CD4-positive, alpha-beta T cell treated with Interferon gamma for 1 hour (primary cell): Measurements from ENCODE around the gene MRPS21.
A peak's percentile ranks its signal among the peaks of the same experiment; 100 is the strongest.

Source experiments
- DNase-seq: peaks from one replicate; pipeline ENCODE4 v3.0.0-alpha.2; 2020

Gene MRPS21

GRCh38 chr1:150293433-150294253, at the start of gene MRPS21:
Gene MRPS21, plus strand, starts transcription at chr1:150293861. Its CDS starts 506 bp downstream, at chr1:150294367.
- DNase-seq: peak; percentile 92

- DNase-seq: no peak
Measured at GRCh38 chr1:150249936-150250335, 43.7 kb upstream of the MRPS21 start.

GRCh38 chr1:150256198-150256553, 37.5 kb upstream of the MRPS21 start:
- DNase-seq: no peak

GRCh38 chr1:150256554-150257341, 36.9 kb upstream of the MRPS21 start:
- no peak for DNase-seq

- no peak for DNase-seq
Measured at GRCh38 chr1:150257624-150258585, 35.8 kb upstream of the MRPS21 start, which contains the start of gene CA14. Gene CA14, plus strand, starts transcription at chr1:150257774. Its CDS starts 355 bp downstream, at chr1:150258129.

DNA sequence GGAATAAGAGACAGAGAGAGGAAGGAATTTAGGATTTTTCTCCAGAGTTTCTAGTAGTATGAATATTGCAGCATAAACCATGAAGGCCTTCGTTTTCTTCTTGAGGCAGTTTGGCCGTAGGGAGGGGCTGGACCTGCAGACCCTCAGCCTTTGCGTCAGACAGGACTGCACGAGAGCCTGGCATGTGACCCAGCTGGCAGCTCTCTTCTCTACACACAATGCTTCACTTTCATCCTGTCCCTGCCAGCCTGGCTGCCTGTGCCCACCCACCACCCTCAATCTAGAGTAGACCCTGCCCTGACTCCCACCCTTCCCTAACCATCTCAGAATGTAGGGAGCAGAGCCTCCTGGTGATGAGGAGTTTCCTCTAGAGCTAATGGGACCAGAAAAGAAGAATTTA, 34.4 kb upstream of the MRPS21 start:
- no peak for DNase-seq

DNA sequence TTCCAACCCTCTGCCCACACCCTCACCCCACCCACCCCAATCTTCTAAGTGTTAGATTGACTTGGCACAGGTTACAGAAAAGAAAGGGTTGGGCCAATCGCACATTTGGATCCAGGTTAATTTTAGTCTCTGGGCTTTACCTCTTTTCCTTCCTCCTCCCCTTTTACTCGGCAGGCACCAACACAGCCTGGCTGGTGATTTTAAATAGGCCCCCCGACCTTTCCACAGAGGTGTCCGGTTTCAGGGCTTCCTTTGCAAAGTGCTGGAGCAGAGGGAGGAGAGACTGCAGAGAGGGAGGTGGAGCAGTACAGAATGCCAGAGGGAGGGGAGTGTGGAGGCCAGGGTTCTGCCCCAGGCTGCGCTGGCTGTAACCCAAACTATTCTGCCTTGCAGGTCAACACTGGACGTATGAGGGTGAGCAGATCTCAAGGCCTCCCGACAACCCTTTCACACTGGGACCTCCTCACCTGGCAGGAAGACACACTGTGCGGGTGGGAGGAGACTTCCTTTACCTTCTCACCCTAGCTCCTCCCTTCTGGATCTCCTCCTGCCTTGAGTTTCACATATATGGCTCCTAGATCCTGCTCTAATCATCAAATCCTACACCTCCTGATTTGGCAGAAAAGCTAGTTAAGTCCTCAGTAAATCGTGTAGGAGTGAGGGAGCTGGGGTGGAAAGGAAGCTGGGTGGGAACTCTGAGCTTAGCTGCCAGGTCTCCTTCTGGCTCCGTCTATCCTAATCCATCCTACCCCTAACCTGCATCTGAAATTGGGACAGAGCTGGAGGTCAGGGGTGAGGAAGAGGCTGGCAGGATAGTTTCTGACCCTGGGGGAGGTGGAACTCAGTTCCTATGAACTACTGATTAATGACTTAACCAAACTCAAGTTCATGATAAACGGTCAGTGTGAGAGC, 33.6 kb upstream of the MRPS21 start:
- DNase-seq: no peak

GRCh38 chr1:150261367-150261766, 32.3 kb upstream of the MRPS21 start:
- no peak for DNase-seq

- DNase-seq: no peak
Measured at GRCh38 chr1:150262388-150263320, 31.0 kb upstream of the MRPS21 start.

- DNase-seq: no peak
Measured at GRCh38 chr1:150263549-150263948, 30.1 kb upstream of the MRPS21 start.

GRCh38 chr1:150267896-150268295, 25.8 kb upstream of the MRPS21 start:
- DNase-seq: no peak

DNA sequence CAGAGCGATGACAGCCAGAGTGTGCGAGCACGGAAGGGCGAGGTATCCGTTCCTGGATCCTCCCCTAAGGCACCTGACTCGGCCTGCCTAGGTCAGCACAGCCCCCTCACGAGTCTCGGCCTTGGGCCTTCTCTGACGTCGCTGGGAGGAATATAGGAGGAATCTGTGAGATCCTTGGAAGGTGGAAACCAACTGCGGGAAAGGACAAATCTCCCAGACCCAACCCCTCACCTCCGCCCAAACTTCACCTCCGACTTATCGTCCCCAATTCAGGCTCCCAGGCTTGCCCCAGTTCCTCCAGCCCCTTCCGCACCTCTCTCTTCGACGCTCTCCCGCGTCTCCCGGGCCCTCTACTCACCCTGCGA, 25.3 kb upstream of the MRPS21 start:
- DNase-seq: peak; percentile 51

DNA sequence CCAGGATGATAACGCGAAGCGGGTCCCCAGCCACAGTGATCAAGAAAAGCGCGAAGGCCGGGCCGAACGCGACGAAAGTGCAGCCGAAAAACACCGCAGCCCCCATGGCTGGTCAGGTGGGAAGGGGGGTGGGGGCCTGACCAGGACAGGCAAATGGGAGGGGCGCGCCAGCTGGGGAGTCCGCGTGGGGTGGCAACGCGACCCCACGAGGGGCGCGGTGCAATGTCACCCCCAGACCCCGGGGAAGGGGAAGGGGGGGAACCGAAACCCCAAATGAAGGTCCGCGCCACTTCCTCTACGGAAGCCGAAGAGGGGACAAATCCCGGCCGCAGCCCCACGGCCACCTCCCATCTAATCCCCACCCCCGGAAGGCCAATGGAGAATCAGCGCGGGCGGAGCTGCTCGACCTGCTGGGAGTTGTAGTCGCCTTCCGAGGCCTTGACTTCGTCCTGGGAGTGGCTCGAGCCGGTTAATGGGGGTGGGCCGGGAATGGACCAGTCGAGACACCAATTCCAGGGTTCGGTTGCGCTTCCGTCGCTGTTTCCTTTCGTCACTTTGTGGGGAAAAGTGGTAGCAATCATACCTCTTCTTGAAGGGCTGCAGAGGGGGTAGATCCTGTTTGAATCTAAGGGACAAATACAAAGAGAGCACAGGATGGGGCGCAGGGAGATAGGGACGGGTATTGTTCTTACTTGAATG, 24.8 kb upstream of the MRPS21 start, which contains the start of gene APH1A:
Gene APH1A, minus strand, starts transcription at position 312 of the 699 bp plus-strand sequence. Its CDS starts 206 bp downstream, at position 106.
- peak; percentile 93 for DNase-seq

- no peak for DNase-seq
Measured at GRCh38 chr1:150269451-150269850, 24.2 kb upstream of the MRPS21 start.

DNA sequence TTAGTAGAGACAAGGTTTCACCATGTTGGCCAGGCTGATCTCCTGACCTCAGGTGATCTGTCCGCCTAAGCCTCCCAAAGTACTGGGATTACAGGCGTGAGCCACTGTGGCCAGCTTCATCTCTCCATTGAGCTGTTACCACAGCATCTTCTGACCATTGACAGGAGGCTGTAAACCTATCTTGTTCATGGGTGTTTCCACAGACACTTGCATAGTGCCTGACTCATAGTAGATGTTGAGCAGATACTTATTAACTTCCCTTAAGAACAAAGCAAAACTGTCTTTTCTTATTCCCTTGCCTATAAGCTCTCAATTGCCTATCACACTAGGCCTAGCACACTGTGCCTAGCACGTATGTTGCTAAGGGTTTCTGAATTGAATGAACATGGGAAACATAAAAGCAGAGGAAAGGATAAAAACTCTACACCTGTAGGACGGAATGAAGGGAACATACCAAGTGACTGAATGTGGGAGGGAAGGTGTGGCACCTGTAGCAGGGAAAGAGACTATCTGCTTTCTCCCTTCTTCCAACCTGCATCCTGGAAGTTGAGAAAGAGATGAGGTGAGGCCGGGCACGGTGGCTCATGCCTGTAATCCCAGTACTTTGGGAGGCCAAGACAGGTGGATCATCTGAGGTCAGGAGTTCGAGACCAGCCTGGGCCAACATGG, 22.2 kb upstream of the MRPS21 start:
- no peak for DNase-seq

- DNase-seq: no peak
Measured at GRCh38 chr1:150273311-150273710, 20.4 kb upstream of the MRPS21 start.

- DNase-seq: no peak
Measured at GRCh38 chr1:150280138-150280707, 13.4 kb upstream of the MRPS21 start.

GRCh38 chr1:150281221-150281757, 12.4 kb upstream of the MRPS21 start:
- peak; percentile 68 for DNase-seq
